Progenitor cell of endocrine pancreas (in vitro differentiated cells): ENCODE measurements around the gene NFKBIA. TPM values are rescaled to one million over a fixed set of nuclear protein-coding genes. Genes with fewer than 3 reads are reported as not detected.
"Not testable (repeated sequence)": the region's sequence is repeated elsewhere in the genome, so short reads cannot be mapped to it uniquely, and the experiment has no call there.

ENCODE experiments used
- DNase-seq: peaks from one replicate; pipeline ENCODE4 v3.0.0; 2021; ENCODE audit warnings: low spot score; ENCODE audit not compliant: unreplicated experiment
- H3K27ac Mint-ChIP-seq: 2 replicates; pipeline ENCODE4 v1.8.0; 2021; ENCODE audit warnings: mild to moderate bottlenecking, moderate library complexity, mixed read lengths
- H3K27me3 Mint-ChIP-seq: 2 replicates; pipeline ENCODE4 v1.8.0; 2021; ENCODE audit warnings: mixed read lengths
- H3K36me3 Mint-ChIP-seq: 2 replicates; pipeline ENCODE4 v1.8.0; 2022; ENCODE audit warnings: mixed read lengths; ENCODE audit not compliant: insufficient read depth
- H3K4me1 Mint-ChIP-seq: 2 replicates; pipeline ENCODE4 v1.8.0; 2021; ENCODE audit warnings: low read depth, mixed read lengths
- H3K4me3 Mint-ChIP-seq: 2 replicates; pipeline ENCODE4 v1.8.0; 2021; ENCODE audit warnings: low read depth, mild to moderate bottlenecking, moderate library complexity, mixed read lengths
- H3K9me3 Mint-ChIP-seq: 2 replicates; pipeline ENCODE4 v1.8.0; 2021; ENCODE audit warnings: low read depth, mixed read lengths
- CTCF ChIP-seq: fragments of 200-600 bp; sonication (generic); IDR thresholded peaks from one replicate; pipeline ENCODE4 v1.5.0; 2021; ENCODE audit warnings: antibody characterized with exemption, mild to moderate bottlenecking; ENCODE audit not compliant: unreplicated experiment
- total RNA-seq: library from RNA; stranded (reverse); gene quantifications from 2 replicates; pipeline ENCODE4 v1.2.1, GENCODE V29; 2021

NFKBIA gene
- total RNA-seq, 1 donor from 2014 or later, result 31.8 TPM

GRCh38 chr14:35399083-35399937 is 5.2 kb downstream of the NFKBIA start:
- Mint-ChIP-seq H3K4me1 (peaks cover 20% of the 10 kb centered on the region), H3K4me3 (no peak overlapping the region), H3K27me3 (no peaks in the 10 kb centered on the region), H3K27ac (peak overlapping the region; percentile 64), H3K36me3 (peaks cover 16% of the 10 kb centered on the region), H3K9me3 (no peaks in the 10 kb centered on the region)
- DNase-seq, result no peak
- TF ChIP-seq CTCF, result no peak

GRCh38 chr14:35398071-35398584 is 6.4 kb downstream of the NFKBIA start:
- no peak overlapping the region for H3K27ac Mint-ChIP-seq
- no peak for TF ChIP-seq CTCF
- H3K4me3 Mint-ChIP-seq, result no peak overlapping the region
- DNase-seq, result no peak
- H3K4me1 Mint-ChIP-seq, result peaks cover 15% of the 10 kb centered on the region
- H3K27me3 Mint-ChIP-seq, result no peaks in the 10 kb centered on the region
- peaks cover 16% of the 10 kb centered on the region for H3K36me3 Mint-ChIP-seq
- no peaks in the 10 kb centered on the region for H3K9me3 Mint-ChIP-seq

DNA sequence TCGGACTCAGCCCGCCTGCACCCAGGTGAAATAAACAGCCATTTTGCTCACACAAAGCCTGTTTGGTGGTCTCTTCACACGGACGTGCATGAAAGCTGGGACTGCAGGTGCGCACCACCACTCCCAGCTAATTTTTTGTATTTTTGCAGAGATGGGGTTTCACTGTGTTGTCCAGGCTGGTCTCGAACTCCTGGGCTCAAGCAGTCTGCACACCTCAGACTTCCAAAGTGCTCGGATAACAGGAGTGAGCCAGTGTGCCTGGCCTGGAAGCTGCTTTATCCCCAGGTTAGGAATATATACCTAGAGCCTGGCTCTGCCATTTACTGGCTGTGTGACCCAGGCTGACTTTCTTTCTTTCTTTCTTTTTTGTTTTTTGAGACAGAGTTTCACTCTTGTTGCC is 7.9 kb downstream of the NFKBIA start:
- not testable (repeated sequence) for H3K36me3 Mint-ChIP-seq, H3K27me3 Mint-ChIP-seq, H3K27ac Mint-ChIP-seq, H3K4me3 Mint-ChIP-seq, DNase-seq, H3K4me1 Mint-ChIP-seq, H3K9me3 Mint-ChIP-seq

- H3K36me3 Mint-ChIP-seq, result peaks cover 4% of the 10 kb centered on the region
- DNase-seq, result no peak
- no peaks in the 10 kb centered on the region for H3K27me3 Mint-ChIP-seq
- no peak for TF ChIP-seq CTCF
- H3K4me1 Mint-ChIP-seq, result peaks cover 2% of the 10 kb centered on the region
- no peak overlapping the region for H3K27ac Mint-ChIP-seq
- H3K4me3 Mint-ChIP-seq, result no peak overlapping the region
- no peaks in the 10 kb centered on the region for H3K9me3 Mint-ChIP-seq
These were observed 9.3 kb downstream of the NFKBIA start for GRCh38 chr14:35395283-35395682.

- TF ChIP-seq CTCF, result no peak
- no peaks in the 10 kb centered on the region for H3K27me3 Mint-ChIP-seq
- H3K36me3 Mint-ChIP-seq, result peaks cover 4% of the 10 kb centered on the region
- no peak overlapping the region for H3K4me3 Mint-ChIP-seq
- no peaks in the 10 kb centered on the region for H3K9me3 Mint-ChIP-seq
- H3K4me1 Mint-ChIP-seq, result peaks cover 2% of the 10 kb centered on the region
- no peak overlapping the region for H3K27ac Mint-ChIP-seq
- no peak for DNase-seq
These were observed 10.1 kb downstream of the NFKBIA start for GRCh38 chr14:35394326-35395013.
